SK-N-SH (cell line): Measurements from ENCODE around the gene EEF1A2.

Experiments
- EP300 ChIP-seq, 2 experiments: IDR thresholded peaks; 2 replicates each; pipeline versions ENCODE4 v1.4.0 to v1.6.1; 2012; ENCODE audit warnings: borderline replicate concordance in 1 of 2, low read depth in 1 of 2, low read length in 1 of 2
- EZH2phosphoT487 ChIP-seq: fragments of 200-600 bp; sonication (generic); IDR thresholded peaks from 2 replicates; pipeline ENCODE4 v1.6.1; 2017; ENCODE audit warnings: low read depth, mixed run types, mild to moderate bottlenecking, antibody characterized with exemption, moderate library complexity, borderline replicate concordance
- MEF2A ChIP-seq: IDR thresholded peaks from 2 replicates; pipeline ENCODE4 v1.4.0; 2012; ENCODE audit warnings: low read depth, borderline replicate concordance
- MXI1 ChIP-seq: IDR thresholded peaks from 2 replicates; pipeline ENCODE4 v1.6.1; 2012; ENCODE audit warnings: mild to moderate bottlenecking, low read depth, low read length, improper control_type of control experiment
- TAF1 ChIP-seq: IDR thresholded peaks from 2 replicates; pipeline ENCODE4 v1.6.1; 2012; ENCODE audit warnings: low read depth, mild to moderate bottlenecking, low read length, moderate library complexity, borderline replicate concordance
- TCF12 ChIP-seq: IDR thresholded peaks from 2 replicates; pipeline ENCODE4 v1.4.0; 2012
- TF ChIP-seq, protein P1 (sequence below): fragments of 200-600 bp; sonication (generic); IDR thresholded peaks from 2 replicates; pipeline ENCODE4 v1.6.1; 2017; ENCODE audit warnings: antibody characterized with exemption, mild to moderate bottlenecking, moderate library complexity
- TF ChIP-seq, protein P2 (sequence below): IDR thresholded peaks from 2 replicates; pipeline ENCODE4 v1.4.0; 2012; ENCODE audit warnings: low read depth

DNA sequence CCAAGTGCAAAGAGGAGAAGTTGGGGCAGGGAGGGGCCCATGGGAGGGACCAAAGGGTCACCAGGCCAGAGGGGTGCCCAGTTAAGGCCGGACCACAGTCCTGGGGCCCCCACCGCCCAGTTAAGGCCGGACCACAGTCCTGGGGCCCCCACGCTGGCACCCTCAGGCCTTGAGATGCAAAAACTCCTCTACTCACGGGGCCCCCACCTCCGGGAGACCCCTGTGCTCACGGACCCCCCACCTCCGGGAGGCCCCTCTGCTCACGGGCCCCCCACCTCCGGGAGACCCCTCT, 43.4 kb downstream of the EEF1A2 start:
- TF ChIP-seq, protein P1, sequence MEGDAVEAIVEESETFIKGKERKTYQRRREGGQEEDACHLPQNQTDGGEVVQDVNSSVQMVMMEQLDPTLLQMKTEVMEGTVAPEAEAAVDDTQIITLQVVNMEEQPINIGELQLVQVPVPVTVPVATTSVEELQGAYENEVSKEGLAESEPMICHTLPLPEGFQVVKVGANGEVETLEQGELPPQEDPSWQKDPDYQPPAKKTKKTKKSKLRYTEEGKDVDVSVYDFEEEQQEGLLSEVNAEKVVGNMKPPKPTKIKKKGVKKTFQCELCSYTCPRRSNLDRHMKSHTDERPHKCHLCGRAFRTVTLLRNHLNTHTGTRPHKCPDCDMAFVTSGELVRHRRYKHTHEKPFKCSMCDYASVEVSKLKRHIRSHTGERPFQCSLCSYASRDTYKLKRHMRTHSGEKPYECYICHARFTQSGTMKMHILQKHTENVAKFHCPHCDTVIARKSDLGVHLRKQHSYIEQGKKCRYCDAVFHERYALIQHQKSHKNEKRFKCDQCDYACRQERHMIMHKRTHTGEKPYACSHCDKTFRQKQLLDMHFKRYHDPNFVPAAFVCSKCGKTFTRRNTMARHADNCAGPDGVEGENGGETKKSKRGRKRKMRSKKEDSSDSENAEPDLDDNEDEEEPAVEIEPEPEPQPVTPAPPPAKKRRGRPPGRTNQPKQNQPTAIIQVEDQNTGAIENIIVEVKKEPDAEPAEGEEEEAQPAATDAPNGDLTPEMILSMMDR, result no peak
- no peak for TF ChIP-seq EZH2phosphoT487
- no peak for TF ChIP-seq TCF12
- TF ChIP-seq, protein P2, sequence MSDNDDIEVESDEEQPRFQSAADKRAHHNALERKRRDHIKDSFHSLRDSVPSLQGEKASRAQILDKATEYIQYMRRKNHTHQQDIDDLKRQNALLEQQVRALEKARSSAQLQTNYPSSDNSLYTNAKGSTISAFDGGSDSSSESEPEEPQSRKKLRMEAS, result no peak
- no peak for TF ChIP-seq TAF1
- no peak for TF ChIP-seq EP300 (IDR thresholded peaks at IDR 0.05; ENCODE audit: borderline replicate concordance in 1 of 2, low read depth in 1 of 2, low read length in 1 of 2)
- no peak for TF ChIP-seq MXI1
- no peak for TF ChIP-seq MEF2A
